Activated T-cell treated with anti-CD3 and anti-CD28 coated beads for 24 hours (primary cell): ENCODE measurements around the gene OPCML.

ENCODE experiments used
- DNase-seq: peaks from one replicate; pipeline ENCODE4 v3.0.0-alpha.2; 2020; ENCODE audit warnings: low read depth

OPCML gene

GRCh38 chr11:132718711-132719671, 813.3 kb downstream of the OPCML start:
- DNase-seq: peak; percentile 16

- no peak for DNase-seq
These were observed 814.5 kb downstream of the OPCML start for GRCh38 chr11:132717824-132718223.

- DNase-seq: no peak
These were observed 816.3 kb downstream of the OPCML start for GRCh38 chr11:132716037-132716436.

GRCh38 chr11:132714859-132715440, 817.4 kb downstream of the OPCML start:
- no peak for DNase-seq

- DNase-seq: no peak
These were observed 819.8 kb downstream of the OPCML start for GRCh38 chr11:132712466-132712865.

- no peak for DNase-seq
These were observed 827.4 kb downstream of the OPCML start for GRCh38 chr11:132704781-132705375.

GRCh38 chr11:132692891-132693290, 839.4 kb downstream of the OPCML start:
- DNase-seq: no peak

- no peak for DNase-seq
These were observed 840.3 kb downstream of the OPCML start for GRCh38 chr11:132691848-132692550.

- DNase-seq: no peak
These were observed 845.4 kb downstream of the OPCML start for GRCh38 chr11:132686886-132687285.

GRCh38 chr11:132685174-132685611, 847.1 kb downstream of the OPCML start:
- DNase-seq: no peak

- DNase-seq: no peak
These were observed 848.7 kb downstream of the OPCML start for GRCh38 chr11:132683602-132684001.

- DNase-seq: no peak
These were observed 850.3 kb downstream of the OPCML start for GRCh38 chr11:132681971-132682370.

GRCh38 chr11:132680584-132680983, 851.7 kb downstream of the OPCML start:
- DNase-seq: no peak

- DNase-seq: no peak
These were observed 858.1 kb downstream of the OPCML start for GRCh38 chr11:132674151-132674550.

GRCh38 chr11:132671851-132672370, 860.4 kb downstream of the OPCML start:
- no peak for DNase-seq

GRCh38 chr11:132670921-132671675, 861.2 kb downstream of the OPCML start:
- DNase-seq: no peak

- no peak for DNase-seq
These were observed 862.4 kb downstream of the OPCML start for GRCh38 chr11:132669949-132670348.

- no peak for DNase-seq
These were observed 867.1 kb downstream of the OPCML start for GRCh38 chr11:132665205-132665604.

- no peak for DNase-seq
These were observed 873.6 kb downstream of the OPCML start for GRCh38 chr11:132658696-132659095.

GRCh38 chr11:132658004-132658403, 874.3 kb downstream of the OPCML start:
- DNase-seq: no peak

- no peak for DNase-seq
These were observed 877.0 kb downstream of the OPCML start for GRCh38 chr11:132655187-132655855.
